GM19328 (cell line): ENCODE data around the gene ZFYVE19.
A peak's percentile ranks its signal among the peaks of the same experiment; 100 is the strongest.
"Not testable (repeated sequence)": the region's sequence is repeated elsewhere in the genome, so short reads cannot be mapped to it uniquely, and the experiment has no call there.

ENCODE experiments used
- ATAC-seq: cut with Tn5 transposase; IDR thresholded peaks from one replicate; pipeline ENCODE4 v1.9.1; 2021; ENCODE audit warnings: mild to moderate bottlenecking, moderate library complexity; ENCODE audit not compliant: unreplicated experiment

The ZFYVE19 gene

GRCh38 chr15:40845511-40846284 is 38.8 kb downstream of the ZFYVE19 start:
- ATAC-seq: no peak

- ATAC-seq: no peak
Measured at GRCh38 chr15:40846841-40847222, 39.9 kb downstream of the ZFYVE19 start.

- ATAC-seq: peak; percentile 66
Measured at GRCh38 chr15:40847223-40847961, 40.5 kb downstream of the ZFYVE19 start.

GRCh38 chr15:40850576-40851112 is 43.8 kb downstream of the ZFYVE19 start:
- no peak for ATAC-seq

GRCh38 chr15:40852529-40852928 is 45.6 kb downstream of the ZFYVE19 start:
- ATAC-seq: no peak

- no peak for ATAC-seq
Measured at GRCh38 chr15:40853241-40853890, 46.5 kb downstream of the ZFYVE19 start.

GRCh38 chr15:40854161-40854560 is 47.3 kb downstream of the ZFYVE19 start:
- no peak for ATAC-seq

- ATAC-seq: no peak
Measured at GRCh38 chr15:40855706-40856234, 48.9 kb downstream of the ZFYVE19 start.

GRCh38 chr15:40856746-40857145 is 49.9 kb downstream of the ZFYVE19 start:
- ATAC-seq: no peak

- ATAC-seq: no peak
Measured at GRCh38 chr15:40857601-40858341, 50.9 kb downstream of the ZFYVE19 start.

- ATAC-seq: no peak
Measured at GRCh38 chr15:40858706-40859105, 51.8 kb downstream of the ZFYVE19 start.

- ATAC-seq: no peak
Measured at GRCh38 chr15:40859206-40859851, 52.4 kb downstream of the ZFYVE19 start.

- not testable (repeated sequence) for ATAC-seq
Measured at GRCh38 chr15:40861147-40861546, 54.3 kb downstream of the ZFYVE19 start.

- no peak for ATAC-seq
Measured at GRCh38 chr15:40863660-40864270, 56.9 kb downstream of the ZFYVE19 start.
